Pulmonary artery endothelial cell (primary cell): ENCODE data around the gene PLEKHH1. TPM values are rescaled to one million over a fixed set of nuclear protein-coding genes. Genes with fewer than 3 reads are reported as not detected.
"Not testable (repeated sequence)": the region's sequence is repeated elsewhere in the genome, so short reads cannot be mapped to it uniquely, and the experiment has no call there.

ENCODE experiments used
- DNase-seq: peaks from one replicate; pipeline ENCODE4 v3.0.0-alpha.2; 2011; ENCODE audit warnings: low read depth, low spot score
- total RNA-seq: library from RNA; depleted of rRNA; stranded (reverse); fragments of >200 nt; gene quantifications from 2 replicates; pipeline ENCODE4 v1.2.3, GENCODE V29; 2014

The PLEKHH1 gene
- total RNA-seq, 1 donor from 2014 or later, result 0.26 TPM

DNA sequence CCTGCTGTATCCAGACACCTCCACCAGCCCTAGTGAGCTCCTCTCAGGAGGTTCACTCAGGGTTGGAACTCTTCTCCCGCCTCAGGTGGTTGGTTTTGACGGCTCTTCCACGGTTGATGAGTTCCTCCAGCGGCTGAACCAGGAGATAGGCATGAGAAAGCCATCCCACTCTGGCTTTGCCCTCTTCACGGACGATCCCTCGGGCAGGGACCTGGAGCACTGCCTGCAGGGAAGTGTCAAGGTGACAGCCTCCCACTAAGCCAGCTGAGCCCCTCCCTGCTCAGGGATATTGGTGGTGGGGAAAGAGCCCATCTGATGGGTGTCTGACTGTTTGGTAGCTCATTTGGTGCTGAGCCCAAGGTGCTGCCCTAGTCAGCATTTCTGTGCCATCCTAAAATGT, 46.5 kb downstream of the PLEKHH1 start:
- no peak for DNase-seq

DNA sequence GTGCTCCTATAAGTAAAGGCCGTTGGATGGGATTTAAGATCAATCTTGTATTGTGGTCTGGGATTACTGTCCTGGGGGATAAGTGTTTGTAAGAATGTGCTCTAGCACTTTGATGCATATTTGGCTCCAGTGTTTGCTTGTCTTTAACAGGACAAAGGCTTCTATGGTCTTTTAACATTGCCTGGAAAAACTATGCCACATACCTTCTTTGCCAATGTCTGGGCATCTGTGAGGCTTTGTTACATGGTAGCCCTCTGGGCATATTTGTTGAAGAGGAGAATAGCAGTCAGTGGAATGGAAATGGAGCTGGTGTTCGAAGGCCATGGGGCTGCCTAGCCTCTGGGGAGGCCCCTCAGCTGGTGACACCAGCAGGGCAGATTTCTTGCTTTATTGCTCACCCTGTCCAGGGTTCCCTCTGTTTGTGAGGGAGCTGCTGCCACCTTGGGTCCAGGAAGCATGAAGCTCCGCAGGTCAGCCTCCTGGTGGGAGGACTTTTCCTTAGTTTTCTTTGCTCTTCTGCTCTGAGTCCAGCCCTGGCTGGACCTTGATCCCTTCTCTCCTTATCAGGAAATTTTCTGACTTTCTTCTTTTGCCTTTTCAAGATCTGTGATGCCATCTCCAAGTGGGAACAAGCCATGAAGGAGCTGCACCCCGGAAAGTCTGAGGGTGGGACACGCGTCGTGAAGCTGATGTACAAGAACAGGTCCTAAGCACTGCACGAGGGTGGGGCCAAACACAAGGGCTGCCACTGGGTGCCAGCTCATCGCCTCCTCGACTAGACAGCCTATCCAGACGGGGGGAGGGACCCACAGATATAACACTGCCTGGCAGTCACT, 47.5 kb downstream of the PLEKHH1 start:
- no peak for DNase-seq

DNA sequence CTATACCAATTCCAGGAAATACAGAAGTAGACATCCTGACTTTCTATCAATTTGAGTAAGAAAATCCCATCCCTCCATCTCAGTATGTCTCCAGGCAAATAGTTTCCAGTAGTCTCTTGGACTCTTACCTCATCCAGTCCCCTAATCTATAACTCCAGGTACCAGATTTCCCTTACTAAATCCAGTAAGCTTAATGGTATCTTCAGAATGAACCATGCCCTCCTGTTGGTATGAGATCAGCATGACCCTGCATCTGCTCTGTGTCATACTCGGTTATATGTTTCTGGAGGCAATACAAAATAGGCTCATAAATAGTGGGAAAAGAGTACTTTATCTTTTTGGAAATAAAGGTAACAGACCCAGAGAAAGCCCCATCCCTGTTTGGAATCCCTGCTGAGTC, 48.6 kb downstream of the PLEKHH1 start:
- no peak for DNase-seq

DNA sequence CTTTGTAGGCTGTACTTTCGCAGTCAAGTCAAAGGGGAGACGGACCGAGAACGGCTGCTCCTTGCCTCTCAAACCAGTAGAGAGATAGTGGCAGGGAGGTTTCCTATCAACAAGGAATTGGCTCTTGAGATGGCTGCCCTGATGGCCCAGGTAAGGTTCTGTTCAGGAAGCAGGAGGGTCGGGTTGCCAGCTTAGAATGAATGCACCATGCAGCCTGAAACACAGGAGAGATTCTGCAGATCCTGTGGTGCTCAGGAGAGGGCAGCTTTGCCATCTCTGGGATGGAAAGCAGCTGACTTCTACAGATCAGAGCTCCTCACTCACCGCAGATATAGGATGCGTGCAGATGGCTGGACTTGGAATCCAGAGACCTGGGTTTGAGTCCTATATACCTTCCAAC, 49.0 kb downstream of the PLEKHH1 start:
- DNase-seq, result no peak

DNA sequence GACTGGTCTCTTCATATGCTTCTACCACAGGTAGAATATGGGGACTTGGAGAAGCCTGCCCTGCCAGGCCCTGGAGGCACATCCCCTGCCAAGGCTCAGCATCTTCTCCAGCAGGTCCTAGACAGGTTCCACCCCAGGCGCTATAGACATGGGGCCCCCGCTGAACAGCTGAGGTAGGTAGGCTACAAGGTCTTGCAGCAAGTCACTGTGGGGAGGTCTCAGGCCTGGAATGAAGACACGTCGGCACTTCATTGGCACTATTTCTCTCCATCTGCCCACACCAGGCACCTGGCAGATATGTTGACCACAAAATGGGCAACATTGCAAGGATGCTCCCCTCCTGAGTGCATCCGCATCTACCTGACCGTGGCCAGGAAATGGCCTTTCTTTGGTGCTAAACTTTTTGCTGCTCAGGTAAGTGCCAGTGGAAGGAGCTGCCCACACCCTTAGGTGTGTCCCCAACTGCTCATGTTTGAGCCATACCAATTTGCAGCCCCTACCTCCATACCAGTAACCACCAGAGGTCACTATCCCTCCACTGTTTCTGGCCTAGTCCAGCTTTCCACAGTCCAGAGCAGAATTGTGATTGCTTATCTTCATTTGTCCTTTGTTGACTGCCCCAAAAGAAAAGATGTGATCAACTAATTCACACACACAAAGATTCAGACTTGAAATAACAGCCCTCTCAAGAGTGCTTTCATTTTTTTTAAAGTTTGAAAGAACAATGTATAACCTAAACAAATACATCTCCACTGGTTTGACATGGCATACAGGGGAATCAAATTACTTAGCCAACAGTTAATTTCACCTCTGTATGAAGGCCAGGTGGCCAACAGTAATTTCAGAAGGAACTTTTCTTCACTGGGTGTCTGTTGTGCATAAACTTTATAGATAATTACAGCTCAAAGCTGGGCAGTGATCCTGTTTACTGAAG, 50.9 kb downstream of the PLEKHH1 start:
- peak; percentile 13 for DNase-seq

DNA sequence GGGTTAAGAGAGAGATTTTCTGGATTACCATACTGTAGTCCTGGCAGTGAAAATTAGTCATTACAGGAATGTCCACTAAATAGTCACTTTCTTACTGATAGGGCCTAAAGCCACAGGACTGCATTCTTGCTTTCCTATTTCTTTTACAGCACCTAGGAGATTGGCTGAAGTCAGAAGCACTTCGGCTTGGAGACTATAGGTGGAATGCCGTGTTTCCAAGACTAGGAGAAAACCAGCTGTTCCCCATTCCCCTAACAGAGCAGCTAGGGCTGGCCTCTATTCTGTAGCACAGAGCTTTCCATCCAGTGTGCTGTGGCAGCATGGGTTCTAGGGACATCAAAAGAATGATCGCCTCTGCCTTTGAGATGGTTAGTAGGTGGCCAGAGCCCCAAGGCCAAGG, 51.9 kb downstream of the PLEKHH1 start:
- no peak for DNase-seq

DNA sequence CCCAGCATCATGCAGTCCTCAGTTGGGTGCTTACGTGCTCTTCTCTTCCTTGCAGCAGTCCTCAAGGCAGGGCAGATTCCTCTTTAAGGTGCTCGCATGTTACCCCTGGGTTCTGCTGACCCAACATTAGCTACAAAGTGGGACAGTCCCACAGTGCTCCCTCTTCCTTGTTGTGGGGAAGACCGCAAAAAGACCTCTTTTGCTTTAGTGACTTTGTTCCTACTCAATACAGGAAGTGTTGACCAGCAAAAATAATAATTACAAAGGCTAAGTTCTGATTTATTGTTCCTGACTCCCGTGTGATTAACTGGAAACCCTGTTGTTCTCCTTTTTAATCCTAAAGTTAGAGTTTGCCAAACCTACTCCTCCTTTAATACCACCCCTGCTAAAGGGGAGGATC, 53.3 kb downstream of the PLEKHH1 start:
- no peak for DNase-seq

DNA sequence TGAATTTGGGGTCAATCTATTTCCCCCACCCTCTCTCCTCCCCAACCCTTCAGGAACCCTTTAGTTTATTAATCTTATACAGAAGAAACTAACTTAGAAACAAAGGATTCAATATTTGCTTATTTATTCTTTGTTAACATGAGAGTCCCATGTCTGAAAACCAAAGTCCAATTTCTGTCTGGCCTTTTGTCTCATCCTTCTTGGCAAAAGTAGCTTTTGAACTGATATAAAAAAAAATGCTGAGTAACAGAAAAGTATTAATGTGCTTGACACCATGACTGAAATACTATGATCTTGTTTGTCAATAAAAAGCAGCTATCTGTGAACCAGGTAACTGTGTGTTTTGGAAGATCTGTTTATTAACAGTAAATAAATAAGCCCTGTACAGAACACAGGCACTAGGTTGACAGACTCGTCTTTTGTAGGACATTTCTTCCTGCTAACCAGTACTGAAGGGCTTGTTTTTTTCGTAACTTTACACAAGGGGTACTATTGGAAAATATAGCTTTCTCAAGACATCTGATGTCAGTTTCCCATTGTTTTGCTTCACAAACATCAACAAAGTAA, 56.2 kb downstream of the PLEKHH1 start:
- no peak for DNase-seq

DNA sequence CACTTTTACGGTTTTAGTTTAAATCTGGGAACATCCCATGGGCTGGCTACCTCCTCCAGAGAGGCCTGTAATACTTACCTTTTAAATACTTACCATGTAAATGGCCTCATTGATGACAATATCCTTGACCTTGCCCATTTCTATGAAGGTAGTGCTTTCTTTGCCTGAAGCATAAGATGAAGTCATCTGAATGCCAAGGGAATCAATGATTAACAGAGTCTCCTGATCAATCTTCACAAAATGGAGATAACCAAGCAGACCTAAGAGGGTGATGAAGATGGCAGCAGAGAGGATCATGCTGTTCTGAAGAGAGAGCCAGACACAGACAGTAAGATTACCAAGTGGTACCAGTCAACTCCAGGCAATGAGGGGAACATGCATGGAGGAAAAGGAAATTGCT, 60.6 kb downstream of the PLEKHH1 start:
- DNase-seq, result not testable (repeated sequence)

DNA sequence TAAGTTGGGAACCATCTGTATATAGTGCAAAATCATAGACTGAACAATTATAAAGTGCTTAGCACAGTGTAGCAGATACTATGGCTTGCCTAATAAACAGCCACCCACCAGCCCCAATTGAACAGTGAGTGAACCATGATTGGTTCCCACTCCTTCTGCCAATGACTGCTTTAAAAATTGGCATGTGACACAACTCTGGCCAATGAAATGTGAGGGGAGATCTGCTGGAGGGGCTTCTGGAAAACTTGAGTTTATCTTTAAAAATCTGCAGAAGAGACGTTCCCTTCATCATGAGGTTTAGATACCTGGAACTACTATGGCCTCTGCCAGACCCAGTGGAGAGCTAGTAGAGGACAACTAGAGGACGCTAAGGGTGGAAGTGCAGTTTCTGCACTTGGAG, 62.3 kb downstream of the PLEKHH1 start:
- no peak for DNase-seq

DNA sequence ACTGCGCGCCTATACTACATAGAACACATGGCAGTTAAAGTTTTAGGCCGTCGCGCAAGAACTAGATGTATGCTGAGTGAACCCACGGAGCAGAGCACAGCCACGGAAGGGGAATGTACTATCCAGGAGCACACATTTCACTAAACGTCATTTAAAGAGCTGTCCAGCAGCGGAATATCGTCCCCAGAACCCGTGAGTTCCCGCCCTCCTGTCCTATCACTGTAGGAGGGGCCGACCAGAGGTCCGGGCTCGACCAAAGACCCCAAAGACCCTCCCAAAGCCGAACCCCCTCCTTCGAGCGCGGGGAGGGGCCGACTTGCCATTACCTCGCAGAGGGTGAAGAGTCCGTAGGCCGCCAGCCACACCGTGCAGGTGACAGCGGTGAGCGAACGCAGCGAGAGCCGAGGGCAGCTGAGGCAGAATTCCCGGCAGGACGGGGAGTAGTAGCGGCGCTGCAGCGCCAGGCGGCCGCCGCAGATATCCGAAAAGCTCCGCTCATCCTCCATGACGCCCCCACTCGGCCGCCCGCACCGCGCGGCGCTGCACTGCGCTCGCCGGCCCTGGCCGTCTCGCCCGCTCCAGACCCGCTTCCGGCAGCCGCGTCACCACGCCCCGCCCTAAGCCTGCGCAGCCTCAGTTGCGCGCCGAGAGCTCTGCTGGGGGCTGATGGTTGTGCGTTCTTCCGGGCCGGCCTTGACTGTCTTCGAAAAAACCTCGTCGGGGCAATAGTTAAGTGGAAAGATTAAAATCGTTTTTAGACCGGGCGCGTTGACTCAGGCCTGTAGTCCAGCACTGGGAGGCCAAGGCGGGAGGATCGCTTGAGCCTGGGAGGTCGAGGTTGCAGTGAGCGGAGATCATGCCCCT, 66.8 kb downstream of the PLEKHH1 start, which contains the start of gene PIGH:
TSS of gene PIGH (minus strand) at position 571 of the 864 bp plus-strand sequence. CDS start at position 506, 65 bp downstream.
- DNase-seq, result peak; percentile 37

DNA sequence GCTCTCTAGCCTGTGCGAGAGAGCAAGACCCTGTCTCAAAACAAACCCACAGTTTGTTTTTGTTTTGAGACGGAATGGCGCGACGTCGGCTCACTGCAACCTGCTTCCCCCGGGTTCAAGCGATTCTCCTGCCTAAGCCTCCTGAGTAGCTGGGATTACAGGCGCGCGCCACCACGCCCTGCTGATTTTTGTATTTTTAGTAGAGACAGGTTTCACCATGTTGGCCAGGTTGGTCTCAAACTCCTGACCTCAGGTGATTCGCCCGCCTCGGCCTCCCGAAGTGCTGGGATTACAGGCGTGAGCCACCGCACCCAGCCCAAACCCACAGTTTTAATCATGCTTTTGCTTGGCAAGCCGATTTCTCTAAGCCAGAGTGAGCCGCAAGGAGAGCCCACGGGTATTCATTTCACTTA, 67.5 kb downstream of the PLEKHH1 start:
- not testable (repeated sequence) for DNase-seq

DNA sequence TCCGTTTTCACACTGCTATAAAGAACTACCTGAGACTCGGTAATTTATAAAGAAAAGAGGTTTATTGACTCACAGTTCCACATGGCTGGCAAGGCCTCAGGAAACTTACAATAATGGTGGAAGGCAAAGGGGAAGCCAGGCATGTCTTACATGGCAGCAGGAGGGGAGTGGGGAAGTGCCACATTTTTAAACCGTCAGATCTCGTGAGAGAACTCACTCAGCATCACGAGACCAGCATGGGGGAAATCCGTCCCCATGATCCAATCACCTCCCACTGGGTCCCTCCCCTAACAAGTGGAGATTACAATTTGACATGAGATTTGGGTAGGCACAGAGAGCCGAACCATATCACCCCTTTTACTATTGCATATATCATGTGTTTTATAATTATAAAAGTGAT, 69.0 kb downstream of the PLEKHH1 start:
- no peak for DNase-seq

DNA sequence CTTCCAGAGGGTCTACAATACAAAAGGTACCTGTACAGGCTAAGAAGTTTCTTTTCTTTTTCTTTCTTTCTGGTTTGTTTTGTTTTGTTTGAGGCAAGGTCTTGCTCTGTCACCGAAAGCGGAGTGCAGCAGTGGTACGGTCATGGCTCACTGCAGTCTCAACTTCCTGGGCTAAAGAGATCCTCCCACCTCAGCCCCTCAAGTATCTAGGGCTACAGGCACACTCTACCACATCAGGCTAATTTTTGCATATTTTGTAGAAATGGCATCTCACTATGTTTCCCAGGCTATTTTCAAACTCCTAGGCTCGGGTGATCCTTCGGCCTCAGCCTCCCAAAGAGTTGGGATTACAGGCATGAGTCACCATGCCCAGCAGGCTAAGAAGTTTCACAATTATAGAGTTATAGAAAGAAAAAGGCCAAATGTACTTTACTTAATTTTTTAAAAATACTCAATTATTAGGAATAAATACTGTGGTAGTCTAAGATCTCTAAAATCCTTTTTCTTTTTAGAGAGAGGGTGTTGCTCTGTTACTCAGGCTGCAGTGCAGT, 70.0 kb downstream of the PLEKHH1 start:
- no peak for DNase-seq

DNA sequence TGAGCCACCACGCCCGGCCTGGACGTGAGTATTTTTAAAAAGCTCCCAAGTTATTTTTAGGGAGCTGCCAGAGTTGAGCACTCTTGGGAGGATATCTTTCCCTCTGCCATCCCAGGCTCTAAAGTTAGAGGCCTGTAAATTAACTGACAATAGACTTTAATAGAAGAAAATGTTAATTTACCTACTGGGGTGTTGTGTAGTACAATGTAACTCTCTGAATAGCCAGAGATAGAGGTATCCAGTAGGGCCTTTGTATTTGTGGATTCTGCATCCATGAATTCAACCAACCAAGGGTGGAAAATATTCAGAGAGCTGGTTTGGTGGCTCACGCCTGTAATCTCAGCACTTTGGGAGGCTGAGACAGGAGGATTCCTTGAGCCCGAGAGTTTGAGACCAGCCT, 74.6 kb downstream of the PLEKHH1 start:
- no peak for DNase-seq

DNA sequence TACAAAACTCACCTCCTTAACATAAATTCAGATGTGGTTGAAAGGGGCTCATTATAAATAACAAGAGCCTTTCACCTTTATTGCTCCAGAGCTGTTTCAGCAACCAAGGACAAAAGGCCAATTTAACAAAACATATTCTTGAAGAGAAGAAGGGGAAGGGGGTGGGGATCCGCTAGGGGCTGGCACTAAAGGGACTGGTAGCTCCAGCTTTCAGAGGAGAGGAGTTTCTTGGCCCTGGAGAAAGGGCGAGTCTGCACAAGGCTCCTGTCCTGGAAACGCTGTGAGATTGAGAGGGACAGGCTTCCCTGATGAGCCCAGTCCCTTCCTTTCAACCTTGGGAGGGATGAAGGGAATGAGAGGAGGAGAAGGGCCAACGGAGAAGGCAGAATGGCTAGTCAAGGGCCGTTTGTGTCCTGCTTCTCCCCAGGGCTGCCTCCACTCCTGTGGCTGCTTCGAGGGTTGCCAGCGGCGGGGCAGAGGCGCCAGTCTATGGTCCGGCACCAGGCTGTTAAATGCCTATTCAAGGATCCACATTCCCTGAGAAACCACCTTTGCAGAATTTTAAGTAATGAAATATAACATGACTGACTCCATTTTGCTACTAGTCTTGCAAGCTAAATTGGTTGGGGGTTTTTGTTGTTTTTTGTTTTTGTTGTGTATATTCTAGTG, 76.7 kb downstream of the PLEKHH1 start:
- DNase-seq, result no peak

DNA sequence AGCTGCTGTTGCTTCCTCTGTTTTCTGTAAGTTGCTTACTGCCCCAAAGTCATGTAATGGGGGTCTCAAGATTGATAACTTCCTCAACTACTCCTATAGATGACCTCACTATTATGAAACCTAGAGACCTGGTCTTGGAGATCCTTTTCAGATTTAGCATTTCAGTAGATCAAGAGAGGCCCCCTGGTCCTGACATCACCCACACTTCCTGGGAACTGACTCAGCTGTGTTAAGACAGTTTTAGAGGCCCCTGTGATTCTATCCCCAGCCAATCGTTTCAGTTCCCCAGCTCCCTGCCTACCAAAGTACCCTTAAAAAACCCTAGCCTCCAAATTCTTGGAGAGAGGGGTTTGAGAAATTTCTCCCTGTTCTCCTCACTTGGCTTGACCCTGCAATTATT, 77.4 kb downstream of the PLEKHH1 start:
- DNase-seq, result no peak

DNA sequence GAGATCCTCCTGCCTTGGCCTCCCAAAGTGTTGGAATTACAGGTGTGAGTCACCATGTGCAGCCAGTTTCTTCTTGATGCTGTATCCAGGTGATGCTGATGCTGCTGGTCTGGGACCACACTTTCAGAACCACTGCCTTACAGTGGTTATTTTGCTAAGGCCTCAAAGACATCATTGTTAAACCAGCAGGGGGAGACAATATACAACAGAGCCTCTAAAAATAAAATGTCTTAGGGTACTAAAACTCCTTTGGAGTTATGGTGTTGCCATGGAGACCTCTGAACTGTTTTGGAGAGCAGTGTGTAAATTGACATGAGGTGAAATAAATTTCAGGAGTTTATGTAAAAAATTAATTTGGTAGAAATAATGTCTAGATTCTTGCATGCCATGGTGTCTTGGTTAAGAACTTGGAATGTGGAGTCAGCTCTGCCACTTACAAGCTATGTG, 85.5 kb downstream of the PLEKHH1 start:
- peak; percentile 61 for DNase-seq

DNA sequence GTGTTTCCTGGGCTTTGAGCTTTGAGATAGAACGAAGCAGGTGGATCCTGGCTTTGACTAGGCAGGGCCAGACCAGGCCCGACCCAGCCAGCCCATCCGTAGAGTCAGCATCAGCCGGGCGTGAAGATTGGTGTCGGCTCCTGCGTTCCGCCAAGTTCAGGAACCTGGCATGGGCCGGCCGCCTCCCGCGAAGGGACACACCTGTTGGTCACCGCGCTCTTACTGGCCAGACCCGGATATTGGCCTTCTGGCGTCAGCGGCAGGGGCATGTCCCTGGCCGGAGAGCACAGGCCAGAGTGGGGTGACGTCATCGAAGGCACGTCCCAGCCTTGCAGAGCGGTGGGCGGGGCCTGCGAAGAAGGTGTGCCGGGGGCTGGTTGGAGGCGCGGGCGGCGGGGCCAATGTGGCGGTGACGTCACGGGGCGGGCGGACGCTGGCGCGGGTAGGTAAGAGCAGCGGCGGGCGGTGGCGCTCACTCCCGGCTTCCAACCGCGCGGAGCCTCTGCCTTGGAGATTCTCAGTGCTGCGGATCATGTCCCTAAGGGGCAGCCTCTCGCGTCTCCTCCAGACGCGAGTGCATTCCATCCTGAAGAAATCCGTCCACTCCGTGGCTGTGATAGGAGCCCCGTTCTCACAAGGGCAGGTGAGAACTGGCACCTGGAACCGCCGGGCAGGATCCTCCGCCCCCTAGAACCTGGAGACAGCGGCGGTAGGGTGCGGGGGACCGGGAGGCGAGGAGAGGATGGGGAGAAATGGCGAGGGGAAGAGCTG, 86.5 kb downstream of the PLEKHH1 start, which contains the start of gene ARG2:
TSS of gene ARG2 (plus strand) at position 475 of the 771 bp plus-strand sequence. CDS start at position 533, 58 bp downstream.
- DNase-seq, result peak; percentile 87
